GM10847 (cell line): ENCODE results near the gene CHP1.

Source experiments
- POLR2A ChIP-seq: IDR thresholded peaks from 2 replicates; pipeline ENCODE4 v1.6.1; 2011; ENCODE audit not compliant: insufficient read length; ENCODE audit errors: extremely low read depth

CHP1 gene

DNA sequence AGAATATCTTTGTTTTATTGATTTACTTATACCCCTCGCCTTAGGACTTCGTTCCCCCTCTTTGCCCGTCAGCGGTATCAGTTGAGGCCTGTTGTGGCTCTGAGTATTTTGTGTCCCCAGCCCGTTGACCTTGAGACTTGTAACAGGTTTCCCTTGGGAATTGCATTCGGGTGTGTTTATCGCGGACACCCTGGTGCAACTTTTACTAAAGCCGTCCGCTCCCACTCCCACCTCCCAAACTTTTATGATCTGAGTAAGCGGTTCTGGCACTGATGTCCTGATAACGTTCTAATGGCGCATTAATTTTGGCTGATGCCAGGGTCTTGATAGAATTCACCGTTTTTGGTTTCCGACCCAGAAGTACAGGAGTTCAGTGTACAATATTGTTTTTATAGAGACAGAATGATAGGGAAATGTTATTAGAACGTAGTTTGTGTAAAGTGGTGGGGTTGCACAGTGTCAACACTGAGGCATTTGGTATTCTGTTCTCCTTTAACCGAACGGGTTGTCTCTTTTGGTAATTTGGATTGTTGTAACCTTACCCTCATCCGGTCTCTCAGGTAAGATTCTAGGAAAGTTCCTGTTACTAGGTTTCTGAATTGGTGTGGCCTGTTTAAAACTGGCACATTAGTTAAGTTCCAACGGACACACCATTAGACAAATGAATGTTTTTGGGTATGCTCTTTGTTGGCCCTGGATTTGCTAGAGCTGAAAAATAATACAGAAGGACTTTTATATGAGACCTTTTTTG is 53.5 kb downstream of the CHP1 start:
- TF ChIP-seq POLR2A = no peak

DNA sequence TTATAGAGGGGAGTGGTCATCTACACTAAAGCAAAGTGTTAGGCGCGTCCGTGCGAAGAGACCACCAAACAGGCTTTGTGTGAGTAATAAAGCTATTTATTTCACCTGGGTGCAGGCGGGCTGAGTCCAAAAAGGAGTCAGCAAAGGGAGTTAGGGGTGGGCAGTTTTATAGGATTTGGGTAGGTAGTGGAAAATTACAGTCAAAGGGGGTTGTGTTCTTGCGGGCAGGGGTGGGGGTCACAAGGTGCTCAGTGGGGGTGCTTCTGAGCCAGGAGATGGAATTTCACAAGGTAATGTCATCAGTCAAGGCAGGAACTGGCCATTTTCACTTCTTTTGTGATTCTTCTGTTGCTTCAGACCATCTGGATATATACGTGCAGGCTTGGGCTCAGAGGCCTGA is 54.2 kb downstream of the CHP1 start:
- TF ChIP-seq POLR2A = no peak

DNA sequence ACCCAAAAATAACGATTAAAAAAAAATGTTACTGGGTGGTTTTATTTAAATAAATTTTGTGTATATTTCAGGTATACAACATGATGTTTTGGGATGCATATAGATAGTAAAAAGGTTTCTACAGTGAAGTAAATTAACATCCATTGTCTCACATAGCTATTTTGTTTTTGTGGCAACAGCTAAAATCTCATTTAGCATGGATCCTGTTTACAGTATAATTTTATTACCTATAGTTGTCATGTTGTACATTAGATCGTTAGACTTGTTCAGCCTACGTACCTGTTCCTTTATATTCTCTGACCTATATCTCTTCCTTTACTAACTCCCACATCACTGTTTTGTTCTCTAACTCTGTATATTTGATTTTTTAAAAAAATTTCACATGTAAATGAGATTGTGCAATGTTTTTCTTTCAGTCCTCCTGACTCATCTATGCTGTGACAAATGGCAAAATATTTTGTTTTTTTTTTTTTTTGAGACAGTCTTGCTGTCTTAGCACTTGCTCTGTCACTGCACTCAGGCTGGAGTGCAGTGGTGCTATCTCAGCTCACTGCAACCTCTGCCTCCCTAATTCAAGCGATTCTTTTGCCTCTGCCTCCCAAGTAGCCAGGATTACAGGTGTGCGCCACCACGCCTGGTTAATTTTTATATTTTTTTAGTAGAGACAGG is 55.7 kb downstream of the CHP1 start:
- TF ChIP-seq POLR2A = no peak

DNA sequence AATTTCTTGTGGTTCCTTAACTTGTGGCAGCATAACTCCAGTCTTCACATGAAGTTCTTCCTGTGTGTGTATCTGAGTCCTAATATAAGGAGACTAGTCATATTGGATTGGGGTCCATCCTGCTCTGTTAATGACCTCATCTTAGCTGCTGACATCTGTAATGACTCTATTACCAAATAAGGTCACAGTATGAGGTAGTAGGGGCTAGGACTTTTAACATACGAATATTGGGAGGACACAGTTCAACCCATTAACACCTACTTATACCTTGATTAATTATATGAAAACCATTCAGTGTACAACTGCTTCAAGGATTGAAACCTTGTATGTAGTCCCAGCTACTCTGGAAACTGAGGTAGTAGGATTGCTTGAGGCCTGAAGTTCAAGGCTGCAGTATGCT is 57.4 kb downstream of the CHP1 start:
- TF ChIP-seq POLR2A = no peak

DNA sequence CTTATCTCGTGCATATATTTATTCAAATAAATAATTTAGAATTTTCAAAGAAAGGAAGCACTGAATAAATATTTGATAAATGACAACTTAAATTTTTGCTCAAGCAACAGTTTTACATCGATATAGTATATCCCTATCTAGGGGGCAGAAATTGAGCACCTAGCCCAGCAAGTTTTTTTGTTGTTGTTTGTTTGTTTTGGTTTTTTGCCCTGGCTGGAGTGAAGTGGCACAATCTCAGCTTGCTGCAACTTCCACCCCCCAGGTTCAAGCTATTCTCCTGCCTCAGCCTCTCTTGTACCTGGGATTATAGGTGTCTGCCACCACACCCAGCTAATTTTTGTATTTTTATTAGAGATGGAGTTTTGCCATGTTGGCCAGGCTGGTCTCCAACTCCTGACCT is 58.9 kb downstream of the CHP1 start:
- TF ChIP-seq POLR2A = no peak

DNA sequence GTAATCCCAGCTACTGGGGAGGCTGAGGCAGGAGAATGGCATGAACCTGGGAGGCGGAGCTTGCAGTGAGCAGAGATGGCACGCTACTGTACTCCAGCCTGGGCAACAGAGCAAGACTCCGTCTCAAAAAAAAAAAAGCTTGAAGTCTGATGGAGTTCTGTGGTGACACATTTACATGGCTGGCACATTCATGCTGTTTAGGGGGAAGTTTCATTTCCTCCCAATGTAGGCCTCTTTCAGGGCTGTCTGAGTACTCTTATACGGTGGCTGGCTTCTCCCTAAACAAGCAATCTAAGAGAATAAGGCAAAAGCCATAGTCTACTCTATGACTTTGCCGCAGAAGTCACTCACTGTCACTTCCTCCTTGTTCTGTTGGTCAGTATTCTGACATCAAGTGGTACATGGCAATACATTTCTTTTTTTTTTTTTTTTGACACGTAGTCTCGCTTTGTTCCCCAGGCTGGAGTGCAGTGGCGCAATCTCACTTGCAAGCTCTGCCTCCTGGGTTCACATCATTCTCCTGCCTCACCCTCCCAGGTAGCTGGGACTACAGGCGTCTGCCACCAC is 60.1 kb downstream of the CHP1 start:
- TF ChIP-seq POLR2A = no peak

DNA sequence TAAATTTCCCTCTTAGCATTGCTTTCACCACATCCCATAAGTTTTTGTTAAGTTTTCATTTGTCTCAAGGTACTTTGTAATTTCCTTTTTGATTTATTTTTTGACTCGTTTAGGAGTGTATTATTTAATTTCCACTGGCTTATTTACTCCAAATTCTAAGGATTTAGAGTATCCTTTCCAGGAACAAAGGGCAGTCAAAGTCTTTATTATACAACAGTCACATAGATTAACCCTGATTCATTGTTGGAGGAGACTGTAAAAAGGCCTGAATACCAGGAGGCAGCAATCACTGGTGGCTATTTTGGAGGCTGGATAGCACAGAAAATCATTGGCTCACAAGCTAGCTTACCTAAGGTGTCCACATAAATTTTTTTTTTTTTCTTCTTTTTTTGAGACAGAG is 61.5 kb downstream of the CHP1 start:
- no peak for TF ChIP-seq POLR2A

DNA sequence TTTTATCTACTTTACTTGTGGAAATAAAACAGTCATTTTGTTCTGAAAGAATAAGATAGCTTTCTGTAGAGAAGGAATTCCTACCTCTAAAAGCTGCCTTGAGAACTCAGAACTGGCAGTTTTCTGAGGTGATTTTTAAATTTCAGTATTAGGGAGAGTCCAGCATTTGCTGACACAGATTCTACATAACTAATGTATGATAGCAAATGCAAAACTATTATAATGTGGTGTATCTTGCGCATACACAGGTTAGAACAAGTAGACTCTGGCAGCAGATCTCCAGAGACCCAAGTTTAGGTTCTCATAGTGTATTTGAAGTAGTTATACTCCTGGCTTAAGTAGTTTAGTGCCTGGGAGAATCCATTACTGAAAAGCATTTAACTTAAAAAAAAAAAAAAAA is 70.5 kb downstream of the CHP1 start:
- TF ChIP-seq POLR2A = no peak

DNA sequence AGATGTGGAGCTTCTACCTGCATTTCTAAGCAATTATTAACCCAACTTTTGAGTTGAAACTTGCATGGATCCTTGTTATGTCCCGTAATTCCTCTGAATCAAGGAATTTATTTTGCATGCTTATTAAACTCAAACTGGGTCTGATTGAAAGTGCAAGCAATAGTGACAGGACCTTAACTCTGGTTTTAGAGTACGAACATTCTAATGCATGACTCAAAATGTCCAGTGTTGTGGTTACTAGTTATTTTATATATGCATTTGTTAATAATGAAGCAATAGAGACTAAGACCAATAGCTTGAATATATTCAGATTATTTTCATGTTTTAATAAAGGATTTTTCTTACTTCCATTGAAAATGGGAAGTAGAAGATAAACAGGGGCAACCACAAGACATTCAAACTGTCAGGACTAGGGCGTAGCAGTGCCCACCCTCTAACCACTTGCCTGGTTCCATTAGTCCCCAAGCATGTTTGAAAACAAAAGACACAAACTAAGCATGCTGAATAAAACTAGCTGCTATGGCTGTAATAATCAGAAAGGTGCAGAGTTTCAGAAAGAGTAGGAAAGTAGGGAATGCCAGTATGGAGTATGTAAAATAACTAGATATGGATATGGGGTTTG is 73.2 kb downstream of the CHP1 start:
- no peak for TF ChIP-seq POLR2A

DNA sequence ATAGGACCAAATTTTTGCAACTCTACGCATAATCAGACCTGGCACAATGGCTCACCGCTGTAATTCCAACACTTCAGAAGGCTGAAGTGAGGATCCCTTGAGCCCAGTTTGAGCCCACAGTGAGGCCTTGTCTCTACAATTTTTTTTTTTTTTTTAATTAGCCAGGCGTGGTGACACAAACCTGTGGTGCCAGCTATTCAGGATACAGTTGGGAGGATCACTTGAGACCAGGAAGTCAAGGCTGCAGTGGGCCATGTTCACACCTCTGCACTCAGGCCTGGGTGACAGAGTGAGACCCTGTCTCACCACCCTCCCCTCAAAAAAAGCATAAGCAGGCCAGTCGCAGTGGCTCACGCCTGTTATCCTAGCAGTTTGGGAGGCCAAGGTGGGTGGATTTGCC is 76.6 kb downstream of the CHP1 start:
- TF ChIP-seq POLR2A = no peak

DNA sequence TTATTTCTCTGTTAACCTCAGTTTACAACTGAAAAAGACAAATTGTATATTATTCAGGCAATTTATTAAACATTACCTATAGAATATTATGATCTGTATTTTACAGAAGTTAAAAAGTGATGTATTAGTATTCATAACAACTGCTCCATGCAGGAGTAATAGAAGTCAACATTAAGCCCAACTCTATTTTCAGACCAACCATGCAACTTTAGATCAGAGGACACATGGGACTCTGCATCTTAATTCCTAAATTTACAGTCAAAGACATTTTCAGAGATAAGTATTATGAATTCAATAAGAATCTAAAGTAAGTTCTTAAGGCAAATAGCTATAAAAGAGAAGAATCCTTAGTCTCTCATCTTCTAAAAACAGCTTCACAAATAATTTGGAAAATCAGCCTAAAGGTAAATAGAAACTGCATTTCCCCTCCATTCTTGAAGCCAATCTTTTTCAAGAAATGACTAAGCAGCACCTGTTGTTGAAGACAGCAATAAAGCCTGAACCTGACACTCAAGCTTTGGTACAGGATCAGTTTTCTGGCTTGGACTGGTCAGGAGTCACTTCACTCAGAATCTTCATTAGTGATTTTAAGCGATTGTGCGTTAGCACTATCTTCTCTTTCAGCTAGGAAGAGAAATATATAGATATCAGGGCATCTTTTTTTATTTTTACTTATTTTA is 78.3 kb downstream of the CHP1 start:
- TF ChIP-seq POLR2A = no peak

DNA sequence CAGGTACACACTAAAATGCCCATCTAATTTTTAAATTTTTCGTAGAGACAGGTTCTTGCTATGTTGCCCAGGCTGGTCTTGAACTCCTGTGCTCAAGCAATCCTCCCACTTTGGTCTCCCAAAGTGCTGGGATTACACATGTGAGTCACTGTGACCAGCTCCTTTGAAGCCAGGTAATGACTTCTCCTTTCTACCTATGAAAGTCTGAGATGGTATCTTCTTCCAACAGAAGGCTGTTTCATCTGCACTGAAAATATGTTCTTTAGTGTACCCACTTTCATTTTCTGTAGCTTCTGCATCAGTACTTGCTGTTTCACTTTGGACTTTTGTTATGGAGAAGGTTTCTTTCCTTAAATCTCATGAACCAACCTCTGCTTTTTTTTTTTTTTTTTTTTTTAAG is 92.5 kb downstream of the CHP1 start:
- TF ChIP-seq POLR2A = no peak

DNA sequence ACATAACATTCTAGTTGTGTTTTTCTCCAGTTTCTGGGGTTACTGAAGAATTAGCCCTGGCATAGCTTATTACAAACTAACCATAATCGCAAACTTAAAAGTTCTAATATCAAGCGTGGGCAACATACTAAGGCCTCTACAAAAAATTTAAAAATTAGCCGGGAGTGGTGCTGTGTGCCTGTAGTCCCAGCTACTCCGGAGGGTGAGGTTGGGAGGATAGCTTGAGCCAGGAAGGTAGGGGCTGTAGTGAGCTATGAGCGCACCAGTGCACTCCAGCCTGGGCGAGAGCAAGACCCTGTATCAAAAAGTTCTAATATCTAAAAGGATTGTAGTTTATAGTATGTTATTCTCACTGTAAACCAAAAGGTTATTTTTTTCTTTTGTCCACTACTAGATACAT is 100.2 kb downstream of the CHP1 start:
- TF ChIP-seq POLR2A = no peak
